H9 (cell line): ENCODE measurements around the gene CSMD2. TPM values are rescaled to one million over a fixed set of nuclear protein-coding genes. Genes with fewer than 3 reads are reported as not detected.
A peak's percentile ranks its signal among the peaks of the same experiment; 100 is the strongest.

Experiments
- DNase-seq: peaks from one replicate; pipeline ENCODE4 v3.0.0-alpha.2; 2017
- H2AFZ ChIP-seq: one replicate; pipeline ENCODE4 v1.6.1; 2013; ENCODE audit warnings: mild to moderate bottlenecking, low read length, control low read depth, moderate library complexity
- H2AK5ac ChIP-seq: 2 replicates; pipeline ENCODE4 v1.6.1; 2013; ENCODE audit warnings: low read length, control low read depth, mixed read lengths; ENCODE audit not compliant: insufficient read length
- H2BK120ac ChIP-seq: one replicate; pipeline ENCODE4 v1.6.1; 2013; ENCODE audit warnings: low read depth, mild to moderate bottlenecking, low read length, control low read depth, inconsistent platforms; ENCODE audit not compliant: poor library complexity, severe bottlenecking
- H2BK12ac ChIP-seq: 2 replicates; pipeline ENCODE4 v1.6.1; 2013; ENCODE audit warnings: low read length, control low read depth, mixed read lengths, low read depth; ENCODE audit not compliant: insufficient read length
- H2BK15ac ChIP-seq: 2 replicates; pipeline ENCODE4 v1.6.1; 2013; ENCODE audit warnings: low read depth, low read length, control low read depth
- H2BK20ac ChIP-seq: one replicate; pipeline ENCODE4 v1.6.1; 2013; ENCODE audit warnings: low read depth, mild to moderate bottlenecking, low read length, control low read depth, inconsistent platforms; ENCODE audit not compliant: poor library complexity, severe bottlenecking
- H2BK5ac ChIP-seq: 2 replicates; pipeline ENCODE4 v1.6.1; 2013; ENCODE audit warnings: low read length, control low read depth, mixed read lengths; ENCODE audit not compliant: insufficient read length
- H3K14ac ChIP-seq: 2 replicates; pipeline ENCODE4 v1.6.1; 2013; ENCODE audit warnings: low read length, control low read depth; ENCODE audit not compliant: insufficient read depth
- H3K18ac ChIP-seq: 2 replicates; pipeline ENCODE4 v1.6.1; 2013; ENCODE audit warnings: low read depth, mild to moderate bottlenecking, mixed read lengths, low read length, control low read depth; ENCODE audit not compliant: insufficient read length
- H3K23ac ChIP-seq: 2 replicates; pipeline ENCODE4 v1.6.1; 2013; ENCODE audit warnings: low read length, control low read depth, mixed read lengths, low read depth; ENCODE audit not compliant: insufficient read length
- H3K23me2 ChIP-seq: 2 replicates; pipeline ENCODE4 v1.6.1; 2013; ENCODE audit warnings: low read depth, mild to moderate bottlenecking, mixed read lengths, low read length, control low read depth; ENCODE audit not compliant: insufficient read length, poor library complexity, severe bottlenecking
- H3K27ac ChIP-seq: 2 replicates; pipeline ENCODE4 v1.5.1; 2013; ENCODE audit warnings: low read length, control low read depth, mixed read lengths, low read depth; ENCODE audit not compliant: insufficient read length
- H3K27me3 ChIP-seq: 2 replicates; pipeline ENCODE4 v1.6.1; 2013; ENCODE audit warnings: low read length, control low read depth, inconsistent platforms; ENCODE audit not compliant: insufficient read depth
- H3K4ac ChIP-seq: 2 replicates; pipeline ENCODE4 v1.6.1; 2013; ENCODE audit warnings: low read depth, mild to moderate bottlenecking, control low read depth, inconsistent platforms, low read length, moderate library complexity
- H3K4me1 ChIP-seq: 2 replicates; pipeline ENCODE4 v1.6.1; 2013; ENCODE audit warnings: low read length, control low read depth, inconsistent platforms; ENCODE audit not compliant: insufficient read depth
- H3K4me2 ChIP-seq: 2 replicates; pipeline ENCODE4 v1.6.1; 2013; ENCODE audit warnings: low read length, control low read depth, mixed read lengths; ENCODE audit not compliant: insufficient read length, insufficient read depth
- H3K56ac ChIP-seq: 2 replicates; pipeline ENCODE4 v1.6.1; 2013; ENCODE audit warnings: low read depth, mild to moderate bottlenecking, mixed read lengths, low read length, control low read depth; ENCODE audit not compliant: insufficient read length
- H3K79me1 ChIP-seq: 2 replicates; pipeline ENCODE4 v1.6.1; 2013; ENCODE audit warnings: low read depth, mild to moderate bottlenecking, moderate library complexity, low read length, control low read depth, inconsistent platforms; ENCODE audit not compliant: insufficient read depth, poor library complexity, severe bottlenecking
- H3K79me2 ChIP-seq: 2 replicates; pipeline ENCODE4 v1.6.1; 2013; ENCODE audit warnings: low read length, control low read depth, inconsistent platforms; ENCODE audit not compliant: insufficient read depth
- H3K9ac ChIP-seq: 2 replicates; pipeline ENCODE4 v1.6.1; 2013; ENCODE audit warnings: low read length, control low read depth, mixed read lengths; ENCODE audit not compliant: insufficient read length; ENCODE audit errors: extremely low read depth
- H3K9me3 ChIP-seq: one replicate; pipeline ENCODE4 v1.6.1; 2013; ENCODE audit warnings: low read depth, low read length, inconsistent platforms; ENCODE audit not compliant: control insufficient read depth
- H3T11ph ChIP-seq: one replicate; pipeline ENCODE4 v1.6.1; 2013; ENCODE audit warnings: mild to moderate bottlenecking, low read length, control low read depth, inconsistent platforms
- H4K20me1 ChIP-seq: one replicate; pipeline ENCODE4 v1.6.1; 2013; ENCODE audit not compliant: control insufficient read depth, insufficient read length, insufficient read depth
- H4K5ac ChIP-seq: 2 replicates; pipeline ENCODE4 v1.6.1; 2013; ENCODE audit warnings: low read depth, mild to moderate bottlenecking, mixed read lengths, low read length, control low read depth; ENCODE audit not compliant: insufficient read length
- H4K8ac ChIP-seq: replicated peaks from 2 replicates; pipeline ENCODE4 v1.6.1; 2013; ENCODE audit warnings: low read length, control low read depth, mixed read lengths, low read depth; ENCODE audit not compliant: insufficient read length
- H4K91ac ChIP-seq: 2 replicates; pipeline ENCODE4 v1.6.1; 2013; ENCODE audit warnings: low read depth, mild to moderate bottlenecking, moderate library complexity, mixed read lengths, low read length, control low read depth; ENCODE audit not compliant: insufficient read length
- H3K27ac Mint-ChIP-seq, 3 experiments: 2 replicates in 2 of 3; 3 replicates in 1 of 3; pipeline ENCODE4 v1.8.0; 2020 to 2021; ENCODE audit warnings: mixed read lengths in 3 of 3, mild to moderate bottlenecking in 1 of 3, moderate library complexity in 1 of 3
- H3K27me3 Mint-ChIP-seq: 2 replicates; pipeline ENCODE4 v1.8.0; 2021; ENCODE audit warnings: low read depth, mild to moderate bottlenecking, moderate library complexity, mixed read lengths
- H3K36me3 Mint-ChIP-seq, 3 experiments: 2 replicates in 2 of 3; 3 replicates in 1 of 3; pipeline ENCODE4 v1.8.0; 2020 to 2021; ENCODE audit warnings: low read depth in 3 of 3, mixed read lengths in 3 of 3; ENCODE audit not compliant: insufficient read depth in 1 of 3
- H3K4me1 Mint-ChIP-seq, 2 experiments: 2 replicates each; pipeline ENCODE4 v1.8.0; 2020; ENCODE audit warnings: mixed read lengths in 2 of 2
- H3K4me3 Mint-ChIP-seq, 2 experiments: 2 replicates in 1 of 2; 3 replicates in 1 of 2; pipeline ENCODE4 v1.8.0; 2020 to 2021; ENCODE audit warnings: mild to moderate bottlenecking in 2 of 2, mixed read lengths in 2 of 2, moderate library complexity in 1 of 2
- H3K9me3 Mint-ChIP-seq, 2 experiments: 2 replicates in 1 of 2; 3 replicates in 1 of 2; pipeline ENCODE4 v1.8.0; 2020; ENCODE audit warnings: mild to moderate bottlenecking in 2 of 2, mixed read lengths in 2 of 2, moderate library complexity in 1 of 2
- WGBS: extraction: QIAGEN DNeasy Blood & Tissue Kit; methylation state at CpG from one replicate; pipeline ENCODE4 v1.1.7; 2013; ENCODE audit warnings: missing lambda C conversion rate, low lambda C conversion rate, mixed read lengths; ENCODE audit not compliant: insufficient read length; ENCODE audit errors: extremely low coverage; 5-methylcytosine and 5-hydroxymethylcytosine counted together
- total RNA-seq: library from RNA; stranded (reverse); gene quantifications from 2 replicates; pipeline ENCODE4 v1.2.1, GENCODE V29; 2021
- TF ChIP-seq, protein P1 (sequence below): fragments of 200-600 bp; sonication (generic); conservative IDR thresholded peaks from 3 replicates; pipeline ENCODE4 v1.8.0; 2021; ENCODE audit warnings: antibody characterized with exemption, mild to moderate bottlenecking

The CSMD2 gene
- total RNA-seq, 1 experiment from 2014 or later, result 6.4 TPM

DNA sequence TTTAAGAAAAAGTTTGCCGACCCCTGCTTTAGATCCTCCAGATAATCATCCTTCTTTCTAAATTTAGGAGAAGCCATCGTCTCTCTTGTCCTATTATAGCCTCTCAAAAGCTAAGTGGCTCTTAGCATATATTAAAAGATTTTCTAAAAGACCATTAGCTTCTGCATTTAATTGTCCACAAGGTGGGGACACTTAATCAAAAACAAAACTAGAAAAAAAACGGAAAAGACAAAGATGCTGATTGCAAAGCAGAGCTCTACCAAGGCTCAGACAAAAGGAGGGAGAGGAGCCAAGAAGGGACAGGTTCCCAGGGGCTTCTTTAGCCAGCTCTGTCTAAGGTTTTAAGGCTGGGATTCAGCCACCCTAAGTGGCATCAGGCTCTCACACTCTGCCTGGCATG is 429.4 kb downstream of the CSMD2 start:
- WGBS, result no CpG with 5 or more reads among the region's 3 CpGs

More for the DNA sequence above, 429.4 kb downstream of the CSMD2 start:
- H3K4me3 Mint-ChIP-seq, result no peak overlapping the region
- TF ChIP-seq, protein P1, sequence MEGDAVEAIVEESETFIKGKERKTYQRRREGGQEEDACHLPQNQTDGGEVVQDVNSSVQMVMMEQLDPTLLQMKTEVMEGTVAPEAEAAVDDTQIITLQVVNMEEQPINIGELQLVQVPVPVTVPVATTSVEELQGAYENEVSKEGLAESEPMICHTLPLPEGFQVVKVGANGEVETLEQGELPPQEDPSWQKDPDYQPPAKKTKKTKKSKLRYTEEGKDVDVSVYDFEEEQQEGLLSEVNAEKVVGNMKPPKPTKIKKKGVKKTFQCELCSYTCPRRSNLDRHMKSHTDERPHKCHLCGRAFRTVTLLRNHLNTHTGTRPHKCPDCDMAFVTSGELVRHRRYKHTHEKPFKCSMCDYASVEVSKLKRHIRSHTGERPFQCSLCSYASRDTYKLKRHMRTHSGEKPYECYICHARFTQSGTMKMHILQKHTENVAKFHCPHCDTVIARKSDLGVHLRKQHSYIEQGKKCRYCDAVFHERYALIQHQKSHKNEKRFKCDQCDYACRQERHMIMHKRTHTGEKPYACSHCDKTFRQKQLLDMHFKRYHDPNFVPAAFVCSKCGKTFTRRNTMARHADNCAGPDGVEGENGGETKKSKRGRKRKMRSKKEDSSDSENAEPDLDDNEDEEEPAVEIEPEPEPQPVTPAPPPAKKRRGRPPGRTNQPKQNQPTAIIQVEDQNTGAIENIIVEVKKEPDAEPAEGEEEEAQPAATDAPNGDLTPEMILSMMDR, result peak; percentile 41; the same call in 1 of the 3 replicates
- no peaks in the 10 kb centered on the region for H3K79me2 ChIP-seq
- no peak overlapping the region for H2AK5ac ChIP-seq
- no peak overlapping the region for H2BK5ac ChIP-seq
- no peak overlapping the region for H3K23ac ChIP-seq
- H3K4me1 Mint-ChIP-seq, result peaks cover 11% of the 10 kb centered on the region in 2 experiments
- H4K20me1 ChIP-seq, result no peaks in the 10 kb centered on the region
- H3K23me2 ChIP-seq, result no peaks in the 10 kb centered on the region
- no peak overlapping the region for H3K18ac ChIP-seq
- H2BK12ac ChIP-seq, result no peak overlapping the region
- H3K9me3 Mint-ChIP-seq, result no peaks in the 10 kb centered on the region
- no peak overlapping the region for H4K91ac ChIP-seq
- H3K4me2 ChIP-seq, result no peak overlapping the region
- H3K36me3 Mint-ChIP-seq, result peaks cover 5 to 11% (median 8%) of the 10 kb centered on the region in 3 experiments
- H3K4ac ChIP-seq, result no peak overlapping the region
- no peak overlapping the region for H2BK120ac ChIP-seq
- H3K9me3 ChIP-seq, result no peaks in the 10 kb centered on the region
- H3T11ph ChIP-seq, result no peak overlapping the region
- H3K4me1 ChIP-seq, result no peaks in the 10 kb centered on the region
- no peaks in the 10 kb centered on the region for H3K27me3 Mint-ChIP-seq
- peak overlapping the region in 1 of 3 experiments; percentile 12; a peak in 1 of 7 replicates for H3K27ac Mint-ChIP-seq
- no peak overlapping the region for H3K14ac ChIP-seq
- no peak overlapping the region for H3K56ac ChIP-seq
- no peak for DNase-seq
- H3K9ac ChIP-seq, result no peak overlapping the region
- H4K8ac ChIP-seq, result no peak overlapping the region
- H2BK15ac ChIP-seq, result no peak overlapping the region
- no peaks in the 10 kb centered on the region for H3K79me1 ChIP-seq
- H4K5ac ChIP-seq, result no peak overlapping the region
- H3K27ac ChIP-seq, result no peak overlapping the region
- H2AFZ ChIP-seq, result no peak overlapping the region
- no peak overlapping the region for H2BK20ac ChIP-seq
- no peaks in the 10 kb centered on the region for H3K27me3 ChIP-seq
